Measurements from ENCODE around the gene OBP2B.

DNA sequence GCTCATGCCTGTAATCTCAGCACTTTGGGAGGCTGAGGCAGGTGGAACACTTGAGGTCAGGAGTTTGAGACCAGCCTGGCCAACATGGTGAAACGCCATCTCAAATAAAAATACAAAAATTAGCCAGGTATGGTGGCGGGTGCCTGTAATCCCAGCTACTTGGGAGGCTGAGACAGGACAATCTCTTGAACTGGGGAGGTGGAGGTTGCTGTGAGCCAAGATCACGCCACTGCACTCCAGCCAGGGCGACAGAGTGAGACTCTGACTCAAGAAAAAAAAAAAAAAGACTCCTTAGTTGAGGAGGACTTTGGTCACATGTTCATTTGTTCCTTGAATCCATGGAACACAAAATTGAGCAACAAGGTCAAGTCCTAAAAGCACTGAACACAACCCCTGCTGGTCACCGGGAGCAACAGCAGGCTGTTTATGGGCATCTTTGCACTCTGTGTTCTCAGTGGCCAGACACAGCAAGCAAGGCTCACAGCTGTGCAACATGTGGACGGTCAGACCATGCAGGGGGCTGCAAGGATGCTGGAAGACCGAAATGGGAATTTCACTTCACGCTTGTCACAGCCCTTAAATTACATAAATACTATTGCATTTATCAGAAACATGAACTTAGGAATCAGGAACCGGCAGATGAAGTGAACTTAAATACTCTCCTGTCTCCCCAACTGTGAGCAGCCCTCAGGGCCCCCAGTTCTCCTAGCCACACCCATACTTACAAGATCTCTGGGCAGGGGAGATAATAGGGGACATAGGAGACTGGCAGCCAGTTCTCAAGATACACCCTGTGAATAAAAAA is 48.1 kb downstream of the OBP2B start:
- TF ChIP-seq, protein P1, sequence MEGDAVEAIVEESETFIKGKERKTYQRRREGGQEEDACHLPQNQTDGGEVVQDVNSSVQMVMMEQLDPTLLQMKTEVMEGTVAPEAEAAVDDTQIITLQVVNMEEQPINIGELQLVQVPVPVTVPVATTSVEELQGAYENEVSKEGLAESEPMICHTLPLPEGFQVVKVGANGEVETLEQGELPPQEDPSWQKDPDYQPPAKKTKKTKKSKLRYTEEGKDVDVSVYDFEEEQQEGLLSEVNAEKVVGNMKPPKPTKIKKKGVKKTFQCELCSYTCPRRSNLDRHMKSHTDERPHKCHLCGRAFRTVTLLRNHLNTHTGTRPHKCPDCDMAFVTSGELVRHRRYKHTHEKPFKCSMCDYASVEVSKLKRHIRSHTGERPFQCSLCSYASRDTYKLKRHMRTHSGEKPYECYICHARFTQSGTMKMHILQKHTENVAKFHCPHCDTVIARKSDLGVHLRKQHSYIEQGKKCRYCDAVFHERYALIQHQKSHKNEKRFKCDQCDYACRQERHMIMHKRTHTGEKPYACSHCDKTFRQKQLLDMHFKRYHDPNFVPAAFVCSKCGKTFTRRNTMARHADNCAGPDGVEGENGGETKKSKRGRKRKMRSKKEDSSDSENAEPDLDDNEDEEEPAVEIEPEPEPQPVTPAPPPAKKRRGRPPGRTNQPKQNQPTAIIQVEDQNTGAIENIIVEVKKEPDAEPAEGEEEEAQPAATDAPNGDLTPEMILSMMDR (IDR thresholded peaks at IDR 0.05 in 4 of 5, conservative IDR thresholded peaks at IDR 0.05 in 1 of 5), result peak; percentile 59 to 72 (median 67)
- TF ChIP-seq POLR2A (IDR thresholded peaks at IDR 0.05), result no peak
